Natural killer cell (primary cell): ENCODE measurements around the gene OSBPL10. TPM values are rescaled to one million over a fixed set of nuclear protein-coding genes. Genes with fewer than 3 reads are reported as not detected.

Experiments used
- ATAC-seq, 3 donors: fragments of 150-1000 bp in 2 of 3; fragments of 200-7000 bp in 1 of 3; cut with Tn5 transposase; 1 replicate in 1 of 3; 2 replicates in 2 of 3; pipeline ENCODE4 v1.10.0; 2021; ENCODE audit warnings: mild to moderate bottlenecking in 2 of 3, moderate library complexity in 2 of 3
- DNase-seq, 2 donors: peaks; one replicate each; pipeline versions ENCODE4 v3.0.0 to v3.0.0-alpha.2; 2013 to 2021; ENCODE audit warnings: mixed read lengths in 1 of 2
- H3K27ac ChIP-seq: one replicate; pipeline ENCODE4 v1.5.1; 2013; ENCODE audit warnings: mild to moderate bottlenecking, low read length
- H3K27me3 ChIP-seq: one replicate; pipeline ENCODE4 v1.6.1; 2013; ENCODE audit warnings: low read length; ENCODE audit not compliant: control insufficient read depth, insufficient read depth
- H3K36me3 ChIP-seq: one replicate; pipeline ENCODE4 v1.6.1; 2013; ENCODE audit warnings: low read length; ENCODE audit not compliant: control insufficient read depth, insufficient read depth
- H3K4me1 ChIP-seq: one replicate; pipeline ENCODE4 v1.6.1; 2013; ENCODE audit warnings: low read length; ENCODE audit not compliant: control insufficient read depth, insufficient read depth
- H3K4me3 ChIP-seq: one replicate; pipeline ENCODE4 v1.5.1; 2013; ENCODE audit warnings: low read length
- H3K9me3 ChIP-seq: one replicate; pipeline ENCODE4 v1.6.1; 2013; ENCODE audit warnings: low read length; ENCODE audit not compliant: control insufficient read depth, insufficient read depth
- H3K27ac Mint-ChIP-seq, 2 donors: one replicate each; pipeline ENCODE4 v1.8.0; 2022; ENCODE audit warnings: mild to moderate bottlenecking in 2 of 2, mixed read lengths in 2 of 2, moderate library complexity in 1 of 2
- H3K27me3 Mint-ChIP-seq, 2 donors: one replicate each; pipeline ENCODE4 v1.8.0; 2022; ENCODE audit warnings: low read depth in 2 of 2, mixed read lengths in 2 of 2
- H3K36me3 Mint-ChIP-seq: one replicate; pipeline ENCODE4 v1.8.0; 2022; ENCODE audit warnings: mixed read lengths
- H3K4me1 Mint-ChIP-seq, 2 donors: one replicate each; pipeline ENCODE4 v1.8.0; 2022; ENCODE audit warnings: mixed read lengths in 2 of 2
- H3K4me3 Mint-ChIP-seq: one replicate; pipeline ENCODE4 v1.8.0; 2022; ENCODE audit warnings: mild to moderate bottlenecking, moderate library complexity, mixed read lengths
- H3K9me3 Mint-ChIP-seq, 2 donors: one replicate each; pipeline ENCODE4 v1.8.0; 2022; ENCODE audit warnings: mixed read lengths in 2 of 2
- CTCF ChIP-seq: fragments of 200-600 bp; IDR thresholded peaks from one replicate; pipeline ENCODE4 v1.8.0; 2022; ENCODE audit warnings: antibody characterized with exemption
- WGBS: methylation state at CpG from one replicate; pipeline ENCODE4 v1.1.7; 2013; ENCODE audit warnings: missing lambda C conversion rate; ENCODE audit not compliant: insufficient coverage; 5-methylcytosine and 5-hydroxymethylcytosine counted together
- intact Hi-C: fragments of 100-400 bp; cut with micrococcal nuclease; formaldehyde crosslinking; loops from one replicate; pipeline ENCODE4 v1.14.2; 2022
- total RNA-seq, 4 donors: library from RNA; stranded (reverse); fragments of 120-200 nt in 1 of 4; gene quantifications; one replicate each; pipeline versions ENCODE4 v1.2.3 to v1.2.4, GENCODE V29; 2013 to 2022

Gene OSBPL10
- total RNA-seq, 3 donors from 2014 or later (not counting 1 experiment from before 2014, with no cell fraction given), result 1.00 to 3.6 (median 1.6) TPM

GRCh38 chr3:31772272-31772671 is 208.8 kb downstream of the OSBPL10 start:
- Histone ChIP-seq H3K27me3 (no peaks in the 10 kb centered on the region), H3K9me3 (no peaks in the 10 kb centered on the region), H3K27ac (no peak overlapping the region), H3K36me3 (no peaks in the 10 kb centered on the region), H3K4me3 (no peak overlapping the region), H3K4me1 (no peaks in the 10 kb centered on the region)
- TF ChIP-seq CTCF, result no peak
- no peak for ATAC-seq
- 86% methylated on average over 4 of the region's 4 CpGs for WGBS
- Mint-ChIP-seq H3K27ac (no peak overlapping the region), H3K27me3 (peaks cover 2 to 17% of the 10 kb centered on the region in 2 donors), H3K36me3 (no peaks in the 10 kb centered on the region), H3K4me1 (peaks cover 5 to 6% of the 10 kb centered on the region in 2 donors), H3K9me3 (no peaks in the 10 kb centered on the region), H3K4me3 (no peak overlapping the region)
- intact Hi-C loops, result no loop called here
- DNase-seq, result no peak

GRCh38 chr3:31770822-31771326 is 210.2 kb downstream of the OSBPL10 start:
- H3K27me3 Mint-ChIP-seq, result peaks cover 2 to 17% of the 10 kb centered on the region in 2 donors
- intact Hi-C loops, result no loop called here
- H3K4me1 ChIP-seq, result no peaks in the 10 kb centered on the region
- WGBS, result 73% methylated on average over 5 of the region's 5 CpGs
- H3K9me3 ChIP-seq, result no peaks in the 10 kb centered on the region
- no peaks in the 10 kb centered on the region for H3K36me3 ChIP-seq
- H3K27me3 ChIP-seq, result no peaks in the 10 kb centered on the region
- H3K27ac Mint-ChIP-seq, result no peak overlapping the region
- no peak for TF ChIP-seq CTCF
- H3K4me1 Mint-ChIP-seq, result peaks cover 11 to 14% of the 10 kb centered on the region in 2 donors
- no peak overlapping the region for H3K4me3 Mint-ChIP-seq
- H3K27ac ChIP-seq, result no peak overlapping the region
- H3K9me3 Mint-ChIP-seq, result no peaks in the 10 kb centered on the region
- no peak overlapping the region for H3K4me3 ChIP-seq
- no peaks in the 10 kb centered on the region for H3K36me3 Mint-ChIP-seq
- ATAC-seq (no peak), DNase-seq (no peak)

GRCh38 chr3:31768479-31769125 is 212.5 kb downstream of the OSBPL10 start:
- intact Hi-C loops, result loop anchor here (1.0 to 10.0 kb wide), 4 partner anchors 158 to 1754 kb away; no protein-coding TSS in a partner anchor
- H3K27ac ChIP-seq, result no peak overlapping the region
- no peaks in the 10 kb centered on the region for H3K36me3 Mint-ChIP-seq
- H3K9me3 Mint-ChIP-seq, result no peaks in the 10 kb centered on the region
- H3K27me3 Mint-ChIP-seq, result peaks cover 2 to 6% of the 10 kb centered on the region in 2 donors
- H3K4me3 ChIP-seq, result no peak overlapping the region
- no peaks in the 10 kb centered on the region for H3K9me3 ChIP-seq
- no peaks in the 10 kb centered on the region for H3K27me3 ChIP-seq
- DNase-seq, result peak in 1 of 2 donors; percentile 71
- H3K4me1 Mint-ChIP-seq, result peaks cover 18 to 21% of the 10 kb centered on the region in 2 donors
- no peak overlapping the region for H3K4me3 Mint-ChIP-seq
- no peak overlapping the region for H3K27ac Mint-ChIP-seq
- H3K36me3 ChIP-seq, result no peaks in the 10 kb centered on the region
- H3K4me1 ChIP-seq, result no peaks in the 10 kb centered on the region
- peak; percentile 64 for TF ChIP-seq CTCF
- WGBS, result 53% methylated on average over 6 of the region's 6 CpGs
- peak; percentile 43 to 69 (median 49) for ATAC-seq
